Measurements from ENCODE around the gene WDR26. TPM values are rescaled to one million over a fixed set of nuclear protein-coding genes. Genes with fewer than 3 reads are reported as not detected.
"Not testable (repeated sequence)": the region's sequence is repeated elsewhere in the genome, so short reads cannot be mapped to it uniquely, and the experiment has no call there.

Gene WDR26
- polyA plus RNA-seq (ENCODE audit: insufficient read length), result 121 TPM
- long read RNA-seq, donor 1, full-length matches to known transcripts, result 3 of 3 reads
- long read RNA-seq, donor 1, partial matches to known transcripts, result 0 of 3 reads
- long read RNA-seq, donor 1, other reads (novel, unspliced or antisense), result 0 of 3 reads
- long read RNA-seq, donor 2, full-length matches to known transcripts, result 1 of 1 reads
- long read RNA-seq, donor 2, partial matches to known transcripts, result 0 of 1 reads
- long read RNA-seq, donor 2, other reads (novel, unspliced or antisense), result 0 of 1 reads
- long read RNA-seq, donor 3, full-length matches to known transcripts, result 6 of 6 reads
- long read RNA-seq, donor 3, partial matches to known transcripts, result 0 of 6 reads
- long read RNA-seq, donor 3, other reads (novel, unspliced or antisense), result 0 of 6 reads
- long read RNA-seq, donor 4, result 0 reads
- long read RNA-seq, donor 5, full-length matches to known transcripts, result 1 of 1 reads
- long read RNA-seq, donor 5, partial matches to known transcripts, result 0 of 1 reads
- long read RNA-seq, donor 5, other reads (novel, unspliced or antisense), result 0 of 1 reads
- long read RNA-seq, donor 6, partial matches to known transcripts, result 0 of 8 reads
- long read RNA-seq, donor 6, other reads (novel, unspliced or antisense), result 6 of 8 reads
- long read RNA-seq, donor 7, full-length matches to known transcripts, result 5 of 5 reads
- long read RNA-seq, donor 7, partial matches to known transcripts, result 0 of 5 reads
- long read RNA-seq, donor 7, other reads (novel, unspliced or antisense), result 0 of 5 reads
- long read RNA-seq, donor 8, result 0 reads

DNA sequence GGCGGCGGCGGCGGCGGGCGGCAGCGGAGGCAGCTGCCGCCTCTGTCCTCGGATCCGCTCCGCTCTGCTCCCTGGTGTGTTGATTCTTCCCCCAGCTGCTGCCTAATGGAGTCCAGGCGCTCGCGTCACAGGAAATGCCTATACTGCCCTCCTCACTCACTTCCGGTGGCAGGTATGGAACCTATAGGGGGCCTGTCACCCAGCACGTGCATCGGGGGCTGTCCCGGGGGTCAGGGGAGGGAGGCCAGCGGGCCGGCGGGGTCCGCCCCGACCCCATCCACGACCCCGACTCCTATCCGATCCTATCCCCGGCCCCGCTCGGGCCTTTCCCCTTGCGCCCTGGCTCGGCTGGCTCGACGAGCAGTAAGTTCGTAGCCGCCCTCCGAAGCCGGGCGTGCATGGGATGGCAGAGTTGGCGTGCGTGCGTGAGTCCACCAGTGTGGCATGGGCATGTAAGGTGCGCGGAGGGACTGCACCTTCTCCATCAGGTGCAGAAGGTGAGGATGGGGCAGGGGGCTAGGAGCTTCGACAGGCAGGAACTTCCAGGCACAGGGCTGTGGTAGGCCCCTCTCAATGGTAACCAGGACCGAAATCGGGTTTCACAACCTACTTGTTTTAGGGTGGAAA is at the start of gene WDR26:
Gene WDR26 (minus strand): TSS at position 107 of the 627 bp plus-strand sequence.
- DNase-seq, result peak; percentile 82

DNA sequence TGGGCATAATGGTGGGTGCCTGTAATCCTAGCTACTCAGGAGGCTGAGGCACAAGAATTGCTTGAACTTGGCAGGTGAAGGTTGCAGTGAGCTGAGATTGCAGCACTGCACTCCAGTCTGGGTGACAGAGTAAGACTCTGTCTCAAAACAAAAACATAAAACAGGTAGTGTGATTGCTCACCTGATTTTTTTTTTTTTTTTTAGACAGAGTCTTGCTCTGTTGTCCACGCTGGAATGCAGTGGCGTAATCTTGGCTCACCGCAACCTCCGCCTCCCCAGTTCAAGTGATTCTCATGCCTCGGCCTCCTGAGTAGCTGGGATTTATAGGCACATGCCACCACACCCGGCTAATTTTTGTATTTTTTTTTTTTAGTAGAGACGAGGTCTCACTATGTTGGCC is 48.6 kb upstream of the WDR26 start:
- DNase-seq, result not testable (repeated sequence)

DNA sequence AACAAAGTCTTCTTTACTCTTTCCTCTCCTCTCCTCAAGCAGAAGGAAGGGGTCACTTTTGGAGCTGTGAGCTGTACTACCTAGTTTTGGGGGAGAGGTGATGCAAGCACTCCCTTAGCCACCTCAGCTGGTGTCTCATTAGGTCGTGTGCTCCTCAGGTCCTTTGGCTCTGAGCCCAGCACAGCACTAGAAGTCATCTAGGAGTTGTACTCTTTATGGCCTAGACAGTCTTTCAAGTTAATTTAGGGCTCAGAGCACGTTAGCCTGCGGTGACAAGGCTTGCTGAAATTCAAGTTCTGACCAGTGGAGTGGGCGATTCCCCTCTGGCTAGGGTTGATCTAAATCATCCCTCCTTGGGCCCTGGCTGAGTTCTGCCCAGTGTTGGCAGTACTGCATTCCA is 48.0 kb upstream of the WDR26 start:
- DNase-seq, result no peak

DNA sequence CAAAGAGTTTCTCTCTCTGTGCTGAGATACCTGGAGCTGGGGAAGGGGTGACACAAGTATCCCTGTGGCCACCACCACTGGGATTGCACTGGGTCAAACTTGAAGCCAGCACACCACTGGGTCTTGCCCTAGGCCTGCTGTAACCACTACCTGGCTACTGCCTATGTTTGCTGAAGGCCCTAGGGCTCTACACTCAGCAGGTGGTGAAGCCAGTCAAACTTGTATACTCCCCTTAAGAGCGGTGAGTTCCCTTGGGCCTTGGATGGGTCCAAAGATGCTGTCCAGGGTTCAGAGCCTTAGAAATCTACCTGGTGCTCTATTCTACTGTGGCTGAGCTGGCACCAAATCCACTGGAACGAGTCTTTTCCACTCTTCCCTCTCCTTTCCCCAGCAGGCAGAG is 47.0 kb upstream of the WDR26 start:
- no peak for DNase-seq

DNA sequence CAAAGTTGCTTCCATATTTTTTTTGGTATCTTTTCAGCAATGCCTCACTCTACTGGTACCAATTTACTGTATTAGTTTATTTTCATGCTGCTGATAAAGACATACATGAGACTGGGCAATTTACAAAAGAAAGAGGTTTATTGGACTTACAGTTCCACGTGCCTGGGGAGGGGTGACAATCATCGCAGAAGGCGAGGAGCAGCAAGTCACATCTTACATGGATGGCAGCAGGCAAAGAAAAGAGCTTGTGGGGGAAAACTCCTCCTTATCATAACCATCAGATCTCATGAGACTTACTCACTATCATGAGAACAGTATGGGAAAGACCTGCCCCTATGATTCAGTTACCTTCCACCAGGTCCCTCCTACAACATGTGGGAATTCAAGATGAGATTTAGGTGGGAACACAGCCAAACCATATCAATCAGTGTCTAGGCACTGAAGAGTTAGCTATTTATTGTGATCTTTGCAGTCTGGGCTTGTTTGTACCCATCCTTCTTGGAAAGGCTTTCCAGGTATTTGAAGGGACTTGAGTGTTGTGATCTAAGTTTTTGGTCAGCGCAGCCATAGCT is 46.4 kb upstream of the WDR26 start:
- DNase-seq, result not testable (repeated sequence)

DNA sequence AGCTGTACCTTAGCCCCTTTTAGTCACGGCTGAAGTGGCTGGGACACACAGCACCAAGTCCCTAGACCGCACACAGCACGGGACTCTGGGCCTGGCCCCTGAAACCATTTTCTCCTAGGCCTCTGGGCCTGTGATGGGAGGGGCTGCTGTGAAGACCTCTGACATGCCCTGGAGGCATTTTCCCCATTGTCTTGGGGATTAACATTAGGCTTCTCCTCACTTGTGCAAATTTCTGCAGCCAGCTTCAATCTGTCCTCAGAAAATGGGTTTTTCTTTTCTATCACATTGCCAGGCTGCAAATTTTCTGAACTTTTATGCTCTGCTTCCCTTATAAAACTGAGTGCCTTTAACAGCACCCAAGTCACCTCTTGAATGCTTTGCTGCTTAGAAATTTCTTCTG is 45.6 kb upstream of the WDR26 start:
- DNase-seq, result not testable (repeated sequence)

DNA sequence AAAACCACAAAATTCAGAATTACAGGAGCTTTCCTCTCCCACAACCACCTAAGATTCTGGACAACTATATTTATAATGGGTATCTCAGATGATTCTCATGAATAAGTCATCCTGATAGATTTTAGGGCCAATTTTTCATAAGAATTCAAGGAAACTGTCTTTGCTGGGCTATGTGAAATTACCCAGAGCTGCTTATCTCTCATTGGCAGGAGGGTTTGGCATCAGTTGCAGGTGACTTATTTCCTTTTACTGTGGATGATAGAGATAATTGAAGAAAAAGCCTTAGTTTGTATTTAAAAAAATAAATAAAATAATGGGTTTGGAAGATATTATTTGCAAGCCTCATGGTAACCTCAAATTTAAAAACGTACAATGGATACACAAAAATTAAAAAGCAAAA is 38.2 kb upstream of the WDR26 start:
- DNase-seq, result no peak

DNA sequence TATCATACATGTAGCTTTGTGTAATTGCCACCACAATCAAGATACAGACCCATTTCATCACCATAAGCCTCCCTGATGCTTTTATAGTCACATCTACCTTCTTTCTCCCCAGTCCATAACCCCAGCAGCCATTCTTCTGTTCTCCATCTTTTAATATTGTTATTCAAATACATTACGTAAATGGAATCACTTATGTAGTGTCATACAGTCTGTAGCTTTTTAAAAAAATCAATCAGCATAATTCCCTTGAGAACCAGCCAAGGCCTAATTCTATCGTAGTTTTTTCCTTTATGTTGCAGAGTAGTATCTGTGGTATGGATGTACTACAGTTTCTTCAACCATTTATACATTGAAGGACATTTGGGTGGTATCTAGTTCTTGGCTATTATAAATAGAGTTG is 31.6 kb upstream of the WDR26 start:
- DNase-seq, result no peak

DNA sequence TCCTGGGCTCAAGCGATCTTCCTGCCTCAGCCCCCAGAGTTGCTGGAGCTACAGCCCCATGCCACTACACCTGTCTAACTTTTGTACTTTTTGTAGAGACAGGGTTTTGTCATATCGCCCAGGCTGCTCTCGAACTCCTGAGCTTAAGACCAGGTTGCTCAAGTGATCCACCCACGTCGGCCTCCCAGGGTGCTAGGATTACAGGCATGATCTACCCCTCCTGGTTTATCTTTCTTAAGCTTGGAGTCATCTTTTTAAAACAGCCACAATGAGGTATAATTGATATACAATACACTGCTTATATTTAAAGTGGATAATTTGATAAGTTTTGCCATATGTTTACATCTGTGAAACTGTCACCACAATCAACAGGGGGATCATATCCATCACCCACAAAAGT is 25.4 kb upstream of the WDR26 start:
- DNase-seq, result no peak

DNA sequence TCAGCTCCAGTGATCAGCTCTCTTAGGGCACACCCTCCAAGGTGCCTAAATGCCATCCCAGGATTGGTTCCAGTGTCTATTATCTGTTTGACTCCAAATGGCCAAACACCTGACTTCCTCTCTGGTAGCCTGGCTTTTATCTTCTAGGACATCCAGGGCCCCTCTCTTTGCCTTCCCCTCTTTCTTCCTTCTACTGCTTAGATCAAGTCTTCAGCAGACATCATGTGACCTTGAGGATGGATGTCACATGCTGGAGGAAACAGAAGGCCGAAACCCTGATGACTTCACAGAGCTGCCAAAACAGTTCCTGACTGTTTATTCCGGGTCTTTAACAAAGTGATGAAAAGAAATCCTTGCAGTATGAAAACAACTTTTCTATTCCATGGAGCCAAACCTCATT is 24.4 kb upstream of the WDR26 start:
- no peak for DNase-seq

DNA sequence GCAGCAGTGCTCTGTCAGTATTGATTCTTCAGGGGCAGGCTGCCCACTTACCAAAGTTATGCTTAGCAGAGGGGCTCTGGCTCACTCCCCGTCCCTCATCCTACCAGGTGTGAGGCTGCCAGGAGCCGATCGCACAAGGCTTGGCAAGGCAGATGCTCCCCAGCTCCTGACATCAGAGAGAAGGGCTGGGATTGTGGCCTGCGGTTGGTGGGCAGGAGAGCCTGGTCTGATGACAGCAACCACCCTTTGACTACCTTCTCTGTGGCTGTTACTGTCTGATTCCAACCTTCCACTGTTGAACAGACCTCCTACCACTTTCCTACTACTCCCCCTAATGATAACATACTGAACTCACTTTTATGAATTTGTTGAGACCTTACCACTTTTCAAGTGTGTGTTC is 23.7 kb upstream of the WDR26 start:
- no peak for DNase-seq

DNA sequence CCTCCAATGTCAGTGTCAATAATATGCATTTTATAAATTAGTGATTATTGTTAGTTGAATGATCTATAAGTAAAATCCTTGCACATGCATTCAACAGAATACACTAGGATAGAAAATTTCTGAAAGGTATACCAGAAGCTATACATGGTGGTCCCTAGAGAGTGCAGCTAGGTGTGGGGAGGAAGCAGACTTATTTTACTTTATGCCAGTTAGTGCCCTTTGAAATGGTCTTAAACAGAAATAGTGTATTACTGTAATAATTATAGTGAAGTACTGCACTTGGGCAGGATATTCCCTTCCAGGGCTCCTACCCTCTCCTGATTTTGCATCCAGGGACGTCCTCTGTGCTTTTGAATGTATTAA is 23.2 kb upstream of the WDR26 start:
- no peak for DNase-seq

DNA sequence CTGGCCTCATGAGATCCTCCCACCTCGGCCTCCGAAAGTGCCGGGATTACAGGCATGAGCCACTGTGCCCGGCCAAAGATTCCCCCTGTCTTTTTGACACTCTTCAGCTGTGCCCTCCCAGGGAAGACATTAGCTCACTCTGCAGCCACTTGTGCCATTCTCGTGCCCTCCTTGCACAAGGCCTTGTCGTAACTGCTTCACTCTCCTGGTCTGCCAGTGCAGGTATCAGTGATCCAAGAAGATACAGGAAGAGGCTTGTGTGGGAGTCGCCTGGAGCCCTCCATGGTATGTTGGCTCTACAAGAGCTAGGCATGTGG is 22.0 kb upstream of the WDR26 start:
- peak; percentile 41 for DNase-seq

DNA sequence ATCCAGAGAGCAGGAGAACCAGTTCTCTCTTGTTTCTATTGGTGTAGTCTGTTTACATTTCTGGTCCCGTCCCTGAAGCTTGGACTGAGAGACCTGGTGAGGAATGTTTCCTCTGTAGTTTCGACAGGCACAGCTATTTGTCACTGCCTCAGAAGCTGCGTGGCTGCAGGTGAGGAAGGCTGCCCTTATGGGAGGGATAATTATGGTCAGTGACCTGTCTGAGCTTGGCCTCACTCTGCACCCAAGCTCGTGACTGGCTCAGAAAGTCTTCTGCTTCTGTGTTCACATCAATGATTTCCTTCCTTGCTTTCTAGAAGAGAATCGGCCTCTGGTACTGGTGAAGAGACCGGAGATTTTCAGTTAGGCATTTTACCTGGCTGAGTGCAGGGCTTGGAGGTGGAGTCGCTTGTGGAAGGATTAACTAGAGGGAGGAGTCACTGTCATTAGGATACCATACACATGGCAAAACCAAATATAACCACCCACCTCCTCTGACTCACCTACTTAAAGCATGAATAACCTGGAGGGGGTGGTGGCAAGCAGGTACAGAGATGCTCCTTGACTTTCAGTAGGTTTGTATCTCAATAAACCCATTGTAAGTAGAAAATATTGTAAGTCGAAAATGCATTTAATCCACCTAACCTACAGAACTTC is 19.9 kb upstream of the WDR26 start:
- DNase-seq, result no peak

DNA sequence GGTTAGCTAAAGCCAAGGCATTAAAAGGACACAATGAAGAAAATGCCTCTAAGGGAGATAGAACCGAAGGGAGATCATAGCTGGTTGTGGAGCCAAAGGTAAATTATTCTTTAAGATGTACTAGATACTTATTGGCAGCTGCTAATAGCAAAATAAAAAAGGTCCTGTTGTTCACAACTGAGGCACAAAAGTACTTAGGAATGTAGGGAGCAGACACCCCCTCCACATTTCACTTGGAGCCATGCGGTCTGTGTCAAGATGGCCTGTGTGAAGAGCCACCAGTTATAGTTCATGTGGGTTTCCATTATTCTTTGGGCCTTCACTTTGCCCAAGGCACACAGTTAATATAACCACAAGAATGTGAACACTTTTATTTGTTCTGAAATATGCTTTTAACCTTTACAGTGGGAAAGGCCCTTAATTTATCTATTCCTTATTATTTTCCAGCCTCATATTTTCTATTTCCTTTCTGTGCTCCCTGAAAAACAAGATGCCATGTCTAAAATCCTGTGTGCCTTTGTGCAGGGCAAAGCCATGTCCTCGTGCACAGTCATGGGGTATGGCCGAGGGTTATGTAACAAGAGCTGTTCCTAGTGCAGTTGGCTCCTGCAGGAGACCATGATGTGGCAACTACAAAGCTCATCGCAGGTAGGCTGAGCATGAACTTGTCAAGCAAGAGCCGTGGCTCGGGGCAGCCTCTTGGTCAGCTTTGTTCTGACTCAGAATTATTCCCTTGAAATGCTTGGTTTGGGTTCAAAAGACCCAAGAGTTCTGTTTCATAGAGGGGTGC is 16.2 kb upstream of the WDR26 start:
- DNase-seq, result no peak

DNA sequence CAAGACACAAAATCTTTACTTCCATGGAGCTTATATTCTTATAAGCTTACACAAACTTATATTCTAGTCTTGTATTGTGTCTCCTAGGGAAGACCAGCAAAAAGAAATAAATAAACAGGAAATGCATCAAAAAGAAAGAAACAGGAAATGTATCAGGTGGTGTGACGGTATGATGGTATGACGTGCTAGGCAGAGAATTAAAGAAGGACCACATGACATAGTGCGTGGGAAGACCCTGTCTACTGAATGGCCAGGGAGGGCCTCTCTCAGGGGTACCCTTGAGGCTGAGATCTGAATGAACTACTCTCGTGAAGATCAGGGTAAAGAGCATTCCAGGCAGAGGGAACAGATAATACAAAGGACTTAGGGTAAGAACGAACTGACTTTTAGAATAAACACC is 15.6 kb upstream of the WDR26 start:
- no peak for DNase-seq

DNA sequence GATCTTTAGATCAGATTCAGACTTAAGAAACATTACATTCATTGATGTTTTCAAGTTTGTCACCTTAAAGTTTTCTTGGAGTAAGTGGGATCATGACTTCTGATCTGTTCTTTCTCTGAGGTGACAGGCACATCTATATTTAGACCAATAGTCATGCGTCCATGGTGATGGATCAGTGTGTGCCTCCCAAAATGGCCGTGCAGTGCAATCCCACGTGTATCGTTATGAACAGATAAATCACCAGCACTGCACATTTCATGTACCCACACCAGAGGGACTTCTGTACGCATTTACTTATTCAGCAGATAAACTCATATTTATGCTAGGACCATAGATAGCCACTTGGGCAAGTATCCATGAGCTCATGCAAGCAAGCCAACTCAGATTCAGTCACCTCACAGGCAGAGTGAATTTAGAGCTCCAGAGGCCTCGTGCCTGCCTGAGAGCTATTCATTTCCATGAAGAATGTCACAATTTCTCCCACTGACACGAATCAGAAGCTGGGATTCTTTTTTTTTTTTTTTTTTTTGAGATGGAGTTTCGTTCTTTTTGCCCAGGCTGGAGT is 13.9 kb upstream of the WDR26 start:
- DNase-seq, result no peak

DNA sequence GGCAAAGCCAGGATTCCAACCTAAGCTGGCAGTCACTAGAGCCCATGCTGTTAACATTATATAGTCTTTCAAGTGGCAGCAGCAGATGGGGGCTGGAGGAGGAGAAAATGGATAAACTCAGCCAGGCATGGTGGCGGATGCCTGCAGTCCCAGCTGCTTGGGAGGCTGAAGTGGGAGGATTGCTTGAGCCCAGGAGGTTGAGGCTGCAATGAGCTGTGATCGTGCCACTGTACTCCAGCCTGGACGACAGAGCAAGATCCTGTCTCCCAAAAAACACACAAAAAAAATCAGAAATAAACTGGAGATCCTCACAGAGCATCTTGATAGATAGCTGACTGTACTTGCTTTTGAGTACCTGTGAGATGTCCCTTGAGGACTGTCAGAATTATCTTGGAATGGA is 13.4 kb upstream of the WDR26 start:
- no peak for DNase-seq

DNA sequence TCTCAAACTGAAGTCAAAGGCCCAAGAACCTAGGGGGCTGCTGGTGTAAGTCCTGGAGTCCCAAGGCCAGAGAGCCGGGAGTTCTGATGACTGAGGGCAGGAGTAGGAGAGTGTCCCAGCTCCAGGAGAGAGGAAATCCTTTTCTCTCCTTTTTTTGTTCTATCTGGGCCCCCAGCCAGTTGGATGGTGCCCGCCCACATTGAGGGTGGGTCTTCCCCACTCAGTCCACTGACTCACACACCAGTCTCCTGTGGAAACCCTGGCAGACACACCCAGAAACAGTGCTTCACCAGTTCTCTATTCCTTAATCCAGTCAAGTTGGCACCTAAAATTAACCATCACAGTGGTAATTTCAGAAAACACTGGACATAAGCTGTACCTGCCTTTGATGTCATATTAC is 12.7 kb upstream of the WDR26 start:
- DNase-seq, result no peak

DNA sequence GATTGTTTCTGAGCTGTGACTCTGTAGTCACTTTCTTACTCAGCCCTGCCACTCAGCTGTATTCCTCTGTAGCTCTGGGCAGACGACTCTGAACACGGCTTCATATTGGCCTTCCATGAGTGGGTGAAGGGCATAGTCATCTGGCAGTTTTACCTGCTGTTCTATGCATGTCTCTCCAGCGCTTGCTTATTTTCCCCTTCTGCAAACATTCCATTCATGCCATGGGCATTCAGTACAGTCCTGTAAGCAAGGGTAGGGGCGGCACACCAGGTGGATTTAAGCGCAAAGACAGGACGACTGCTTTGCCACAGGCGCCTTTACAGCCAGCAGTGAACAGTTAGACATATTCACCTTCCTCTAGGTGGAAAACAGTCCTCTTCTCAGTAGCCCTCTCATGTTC is 4.4 kb upstream of the WDR26 start:
- no peak for DNase-seq

DNA sequence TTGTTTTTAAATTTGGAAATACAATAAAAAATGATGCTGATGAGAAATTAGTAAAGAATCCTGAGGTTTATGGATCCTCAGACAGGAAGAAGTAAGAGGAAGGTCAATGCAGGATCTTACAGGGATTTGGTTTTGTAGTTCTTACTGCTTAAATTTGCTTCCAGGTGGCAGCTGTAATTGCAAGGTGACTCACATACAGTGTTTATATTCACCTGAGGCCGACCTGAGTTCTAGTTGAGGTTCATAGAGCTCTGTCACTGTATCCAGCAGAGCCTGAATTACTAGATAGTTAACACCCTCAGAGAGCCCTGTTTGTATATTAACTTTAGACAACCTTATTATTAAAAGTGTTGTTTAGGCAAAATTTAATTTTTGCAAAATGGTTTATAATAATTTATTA is 1.4 kb upstream of the WDR26 start:
- DNase-seq, result no peak

Data from left kidney (tissue), 8 donors.